DND-41 (cell line): ENCODE results near the gene PPP1CB.

ENCODE experiments used
- CTCF ChIP-seq: IDR thresholded peaks from 2 replicates; pipeline ENCODE4 v1.5.1; 2012; ENCODE audit warnings: borderline replicate concordance, low read length, moderate library complexity, mild to moderate bottlenecking; ENCODE audit not compliant: poor library complexity, severe bottlenecking; ENCODE audit errors: extremely low read depth
- EZH2 ChIP-seq: IDR thresholded peaks from 3 replicates; pipeline ENCODE4 v1.6.1; 2012; ENCODE audit warnings: borderline replicate concordance, low read depth, mild to moderate bottlenecking, moderate library complexity, low read length, inconsistent platforms; ENCODE audit not compliant: severe bottlenecking

GRCh38 chr2:28761420-28761819 lies 9.8 kb downstream of the PPP1CB start:
- no peak for TF ChIP-seq CTCF
- TF ChIP-seq EZH2: no peak
